K562 (cell line): ENCODE measurements around the gene R3HDM2. TPM values are rescaled to one million over a fixed set of nuclear protein-coding genes. Genes with fewer than 3 reads are reported as not detected.

Source experiments
- ATAC-seq: fragments of 200-7000 bp; cut with Tn5 transposase; 3 replicates; pipeline ENCODE4 v1.9.1; 2020; ENCODE audit warnings: moderate library complexity
- BruUV-seq: library from RNA; stranded (reverse); fragments of 400-500 nt; replicated peaks from 2 replicates; lab custom pipeline; 2021; lab: Mats Ljungman, UMichigan
- CTCF ChIA-PET: fragments of 300-600 bp; formaldehyde crosslinking; extraction: SDS; loops from one replicate; lab custom pipeline; 2021; ENCODE audit warnings: low intra/inter-chr PET ratio; lab: Yijun Ruan, JAX
- POLR2A ChIA-PET: fragments of 300-600, 350-650 bp; sonication (Branson Sonifier 250); formaldehyde crosslinking; extraction: SDS; loops from one replicate; lab custom pipeline; 2021; ENCODE audit warnings: antibody characterized with exemption, inconsistent platforms; lab: Yijun Ruan, JAX
- DNase-seq, 4 experiments: peaks; one replicate each; pipeline versions ENCODE4 v3.0.0 to v3.0.0-alpha.2; 2011 to 2018; ENCODE audit warnings: low spot score in 3 of 4, mixed read lengths in 3 of 4; ENCODE audit errors: extremely low read depth in 1 of 4
- FAIRE-seq: peaks from 2 replicates; lab custom pipeline; 2011; peaks lifted over from hg19 to GRCh38; lab: Jason Lieb, UNC
- H2AFZ ChIP-seq: 2 replicates; pipeline ENCODE4 v1.6.0; 2011; ENCODE audit warnings: low read depth, low read length, control low read depth, inconsistent platforms
- H3K27ac ChIP-seq: fragments of 200-600 bp; 3 replicates; pipeline ENCODE4 v1.8.0; 2011; ENCODE audit warnings: low read depth, mild to moderate bottlenecking, control low read depth, inconsistent platforms, low read length, moderate library complexity, mixed read lengths; ENCODE audit errors: extremely low read depth
- H3K27me3 ChIP-seq, 2 experiments: fragments of 300-600 bp in 1 of 2; 2 replicates in 1 of 2; 3 replicates in 1 of 2; pipeline versions ENCODE4 v1.6.0 to v1.8.0; 2011; ENCODE audit warnings: inconsistent platforms in 2 of 2, low read length in 2 of 2, mild to moderate bottlenecking in 1 of 2, mixed read lengths in 1 of 2, moderate library complexity in 1 of 2; ENCODE audit not compliant: control insufficient read depth in 2 of 2, insufficient read depth in 2 of 2
- H3K36me3 ChIP-seq: fragments of 300-600 bp; 3 replicates; pipeline ENCODE4 v1.8.0; 2011; ENCODE audit warnings: mild to moderate bottlenecking, low read length, inconsistent platforms; ENCODE audit not compliant: control insufficient read depth, insufficient read depth
- H3K4me1 ChIP-seq, 2 experiments: fragments of 200-600 bp in 1 of 2; replicated peaks in 1 of 2; 2 replicates in 1 of 2; 3 replicates in 1 of 2; pipeline versions ENCODE4 v1.5.1 to v1.8.0; 2011; ENCODE audit warnings: inconsistent platforms in 2 of 2, low read length in 2 of 2, mild to moderate bottlenecking in 1 of 2, mixed read lengths in 1 of 2, moderate library complexity in 1 of 2; ENCODE audit not compliant: control insufficient read depth in 2 of 2, insufficient read depth in 2 of 2
- H3K4me2 ChIP-seq: 2 replicates; pipeline ENCODE4 v1.6.1; 2011; ENCODE audit warnings: low read length, control low read depth, inconsistent platforms, mixed read lengths; ENCODE audit not compliant: insufficient read depth
- H3K4me3 ChIP-seq: fragments of 200-600 bp; sonication (generic), shearing (Covaris generic); 2 replicates; pipeline ENCODE4 v1.5.1; 2016; ENCODE audit warnings: control low read depth, inconsistent platforms
- H3K79me2 ChIP-seq: fragments of 200-600 bp; 3 replicates; pipeline ENCODE4 v1.8.0; 2011; ENCODE audit warnings: low read length, inconsistent platforms; ENCODE audit not compliant: control insufficient read depth, insufficient read depth
- H3K9ac ChIP-seq, 2 experiments: 2 replicates each; pipeline versions ENCODE4 v1.6.0 to v1.6.1; 2011; ENCODE audit warnings: low read depth in 2 of 2, low read length in 2 of 2, control low read depth in 1 of 2, inconsistent platforms in 1 of 2, mild to moderate bottlenecking in 1 of 2, mixed read lengths in 1 of 2; ENCODE audit not compliant: insufficient read depth in 1 of 2
- H3K9me1 ChIP-seq: one replicate; pipeline ENCODE4 v1.6.0; 2011; ENCODE audit warnings: inconsistent platforms, mild to moderate bottlenecking, low read length, moderate library complexity; ENCODE audit not compliant: control insufficient read depth, insufficient read depth
- H3K9me3 ChIP-seq: replicated peaks from 2 replicates; pipeline ENCODE4 v1.5.1; 2011; ENCODE audit warnings: low read depth, low read length, inconsistent platforms; ENCODE audit not compliant: control insufficient read depth, insufficient read depth
- H4K20me1 ChIP-seq: replicated peaks from 2 replicates; pipeline ENCODE4 v1.6.1; 2011; ENCODE audit warnings: low read length, inconsistent platforms, mixed read lengths; ENCODE audit not compliant: control insufficient read depth, insufficient read depth
- ADNP ChIP-seq: fragments of 200-800 bp; sonication (Bioruptor generic); IDR thresholded peaks from 2 replicates; pipeline ENCODE4 v1.6.1; 2016; ENCODE audit warnings: missing genetic modification characterization, missing compliant biosample characterization
- ATF7 ChIP-seq: fragments of 450-650 bp; IDR thresholded peaks from 2 replicates; pipeline ENCODE4 v1.7.1; 2014; ENCODE audit warnings: mild to moderate bottlenecking, moderate library complexity
- CGGBP1 ChIP-seq: fragments of 250-450 bp; sonication (Bioruptor Pico); IDR thresholded peaks from 2 replicates; pipeline ENCODE4 v1.9.0; 2021; ENCODE audit warnings: mild to moderate bottlenecking
- DMBX1 ChIP-seq: fragments of 250-450 bp; sonication (Bioruptor Pico); IDR thresholded peaks from 2 replicates; pipeline ENCODE4 v1.8.0; 2022; ENCODE audit warnings: inconsistent platforms, mild to moderate bottlenecking, moderate library complexity, borderline replicate concordance
- ELF1 ChIP-seq: fragments of 200-800 bp; sonication (Bioruptor generic); IDR thresholded peaks from 2 replicates; pipeline ENCODE4 v1.6.1; 2016; ENCODE audit warnings: missing genetic modification characterization, missing compliant biosample characterization
- ETV1 ChIP-seq: fragments of 450-650 bp; conservative IDR thresholded peaks from 2 replicates; pipeline ENCODE4 v1.6.1; 2016; ENCODE audit warnings: missing genetic modification characterization, control low read depth, low read depth, missing compliant biosample characterization
- KAT2B ChIP-seq: IDR thresholded peaks from one replicate; pipeline ENCODE4 v1.6.1; 2012; ENCODE audit warnings: low read depth, mild to moderate bottlenecking, control low read depth, inconsistent platforms, low read length, moderate library complexity
- KDM1A ChIP-seq, 2 experiments: fragments of 450-650 bp; IDR thresholded peaks; 2 replicates each; pipeline ENCODE4 v1.6.1; 2016; ENCODE audit warnings: mild to moderate bottlenecking in 2 of 2
- KLF13 ChIP-seq: fragments of 450-650 bp; IDR thresholded peaks from 2 replicates; pipeline ENCODE4 v1.6.1; 2016; ENCODE audit warnings: missing genetic modification characterization, low read depth, mild to moderate bottlenecking, missing compliant biosample characterization, moderate library complexity, borderline replicate concordance
- NCOA1 ChIP-seq: fragments of 450-650 bp; IDR thresholded peaks from 2 replicates; pipeline ENCODE4 v1.6.1; 2016; ENCODE audit warnings: low read depth
- SPI1 ChIP-seq: IDR thresholded peaks from 2 replicates; pipeline ENCODE4 v1.6.1; 2011; ENCODE audit warnings: low read depth, low read length, control low read depth, borderline replicate concordance
- TRIM24 ChIP-seq, 2 experiments: fragments of 450-650 bp; IDR thresholded peaks; 2 replicates each; pipeline ENCODE4 v1.6.1; 2016
- USF2 ChIP-seq: sonication (generic); formaldehyde crosslinking; IDR thresholded peaks from 2 replicates; pipeline ENCODE4 v1.5.0; 2020; ENCODE audit warnings: missing genetic modification reagents
- ZNF174 ChIP-seq: fragments of 250-450 bp; sonication (Bioruptor Pico); IDR thresholded peaks from 2 replicates; pipeline ENCODE4 v1.4.0; 2020; ENCODE audit warnings: mild to moderate bottlenecking
- ZNF277 ChIP-seq: fragments of 250-450 bp; sonication (Bioruptor Pico); IDR thresholded peaks from 2 replicates; pipeline ENCODE4 v1.8.0; 2022; ENCODE audit warnings: inconsistent platforms, mild to moderate bottlenecking, moderate library complexity, borderline replicate concordance
- ZNF408 ChIP-seq: fragments of 250-450 bp; sonication (Bioruptor Pico); IDR thresholded peaks from 2 replicates; pipeline ENCODE4 v1.4.0; 2020; ENCODE audit warnings: low read depth, mild to moderate bottlenecking, moderate library complexity
- ZNF695 ChIP-seq: fragments of 450-650 bp; formaldehyde crosslinking; IDR thresholded peaks from 2 replicates; pipeline ENCODE4 v1.4.0; 2020; ENCODE audit warnings: mild to moderate bottlenecking, moderate library complexity
- WGBS: fragments of 100-300 bp; shearing (Covaris generic); methylation state at CpG from one replicate; pipeline ENCODE4 v1.1.6; 2016; ENCODE audit warnings: low coverage, mixed read lengths; ENCODE audit not compliant: insufficient coverage; ENCODE audit errors: missing lambda C conversion rate; 5-methylcytosine and 5-hydroxymethylcytosine counted together
- in situ Hi-C: fragments of 300-500 bp; cut with MboI; formaldehyde crosslinking; loops from 4 replicates; pipeline ENCODE4 v1.15.0; 2018; ENCODE audit warnings: inconsistent platforms, mixed read lengths
- intact Hi-C: fragments of 100-400 bp; cut with micrococcal nuclease; formaldehyde crosslinking; loops from 2 replicates; pipeline ENCODE4 v1.14.2; 2022
- polyA plus RNA-seq, 8 experiments: library from polyadenylated mRNA; depleted of rRNA in 4 of 8; stranded (reverse) in 5 of 8; unstranded in 3 of 8; fragments of >200 nt; fragmentation: Nextera tagmentation in 2 of 8; fragmentation: Illumina TruSeq in 1 of 8; extraction: Ambion mirVana in 2 of 8; extraction: Trizol in 1 of 8; gene quantifications; 2 replicates each; pipeline versions ENCODE4 v1.2.1 to v1.2.3, GENCODE V29; 2011 to 2014; ENCODE audit warnings: inconsistent platforms in 1 of 8, missing spikeins in 1 of 8
- total RNA-seq, 7 experiments: library from RNA; depleted of rRNA in 6 of 7; stranded (reverse); fragments of >200 nt in 6 of 7; fragmentation: Illumina TruSeq in 2 of 7; extraction: Trizol in 2 of 7; gene quantifications; 2 replicates each; pipeline versions ENCODE4 v1.2.1 to v1.2.3, GENCODE V29; 2011 to 2021; ENCODE audit warnings: low replicate concordance in 1 of 7

The R3HDM2 gene
- total and polyA plus RNA-seq, 9 of the 15 experiments (the other 6 are each of a cell fraction or from before 2014, with no cell fraction given): 3.3 to 18.8 (median 9.0) TPM

- TF ChIP-seq ZNF277 (CRISPR knock-in tag) (no peak), ZNF695 (no peak), SPI1 (no peak)
- TF ChIP-seq, all 486 proteins: peak for 0
Observed at GRCh38 chr12:57439762-57440266, 9.0 kb upstream of the R3HDM2 start (continued).

GRCh38 chr12:57438400-57438799 lies 7.6 kb upstream of the R3HDM2 start:
- FAIRE-seq: no peak
- WGBS: 25% methylated on average over 1 of the region's 1 CpG
- BruUV-seq: no TSS peak

More at GRCh38 chr12:57438400-57438799, 7.6 kb upstream of the R3HDM2 start:
- intact Hi-C loops: no loop called here
- DNase-seq: no peak
- ChIA-PET CTCF (no interaction called here), POLR2A (interaction anchor here (0.6 to 1.0 kb wide), 3 partner anchors 8 to 16 kb away, joined by 3 to 4 read pairs (median 4); no protein-coding TSS in a partner anchor)
- H3K27ac ChIP-seq: no peak overlapping the region
- H3K4me3 ChIP-seq: no peak overlapping the region
- TF ChIP-seq KAT2B (no peak), ADNP (no peak), KLF13 (tag) (no peak), USF2 (no peak), CGGBP1 (CRISPR knock-in tag) (no peak), ZNF408 (CRISPR knock-in tag) (no peak), TRIM24 (IDR thresholded peaks at IDR 0.05) (no peak), ELF1 (no peak), NCOA1 (no peak), ETV1 (tag) (no peak), DMBX1 (CRISPR knock-in tag) (no peak), KDM1A (IDR thresholded peaks at IDR 0.05) (no peak), ATF7 (no peak), ZNF174 (CRISPR knock-in tag) (no peak)
- H4K20me1 ChIP-seq: no peaks in the 10 kb centered on the region
- no peaks in the 10 kb centered on the region for H3K36me3 ChIP-seq
- H2AFZ ChIP-seq: no peak overlapping the region
- ATAC-seq: no peak
- H3K9ac ChIP-seq: no peak overlapping the region
- H3K4me2 ChIP-seq: no peak overlapping the region
- H3K79me2 ChIP-seq: no peaks in the 10 kb centered on the region
- H3K9me3 ChIP-seq: 0 out of 2 replicates have a peak, but pooled peaks cover 3% of the 10 kb centered on the region
- in situ Hi-C loops: no loop called here
- H3K9me1 ChIP-seq: no peaks in the 10 kb centered on the region
- H3K4me1 ChIP-seq: peaks cover 6 to 7% of the 10 kb centered on the region in 2 experiments; a peak in 3 of 5 replicates
- H3K27me3 ChIP-seq: no peaks in the 10 kb centered on the region
